IMR-90 (cell line): Measurements from ENCODE around the gene ZNF827.

Experiments
- BHLHE40 ChIP-seq: fragments of 150-350 bp; IDR thresholded peaks from 2 replicates; pipeline ENCODE4 v1.6.1; 2016; ENCODE audit warnings: mild to moderate bottlenecking, low read depth, low read length
- CEBPB ChIP-seq: IDR thresholded peaks from 2 replicates; pipeline ENCODE4 v1.6.1; 2012; ENCODE audit warnings: low read depth, low read length, improper control_type of control experiment
- CHD1 ChIP-seq: IDR thresholded peaks from 2 replicates; pipeline ENCODE4 v1.6.1; 2012; ENCODE audit warnings: low read depth, low read length, improper control_type of control experiment
- CTCF ChIP-seq: conservative IDR thresholded peaks from 2 replicates; pipeline ENCODE4 v1.5.1; 2012; ENCODE audit warnings: mild to moderate bottlenecking, low read depth, low read length, improper control_type of control experiment
- ELK1 ChIP-seq: fragments of 150-350 bp; IDR thresholded peaks from 2 replicates; pipeline ENCODE4 v1.6.1; 2016; ENCODE audit warnings: low read depth, mild to moderate bottlenecking, low read length, moderate library complexity, borderline replicate concordance
- FOS ChIP-seq: fragments of 150-350 bp; IDR thresholded peaks from 2 replicates; pipeline ENCODE4 v1.6.1; 2016; ENCODE audit warnings: low read depth, low read length
- MAZ ChIP-seq: IDR thresholded peaks from 2 replicates; pipeline ENCODE4 v1.6.1; 2012; ENCODE audit warnings: low read depth, mild to moderate bottlenecking, low read length, improper control_type of control experiment, moderate library complexity, borderline replicate concordance
- MXI1 ChIP-seq: IDR thresholded peaks from 2 replicates; pipeline ENCODE4 v1.6.1; 2012; ENCODE audit warnings: low read depth, mild to moderate bottlenecking, low read length, moderate library complexity, borderline replicate concordance
- NFE2L2 ChIP-seq: fragments of 150-350 bp; IDR thresholded peaks from 2 replicates; pipeline ENCODE4 v1.6.1; 2016; ENCODE audit warnings: low read depth, mild to moderate bottlenecking, low read length
- POLR2A ChIP-seq: IDR thresholded peaks from 2 replicates; pipeline ENCODE4 v1.6.1; 2012; ENCODE audit warnings: mild to moderate bottlenecking, low read depth, low read length
- RAD21 ChIP-seq: IDR thresholded peaks from 2 replicates; pipeline ENCODE4 v1.6.1; 2012; ENCODE audit warnings: low read length, improper control_type of control experiment
- RFX5 ChIP-seq: IDR thresholded peaks from 2 replicates; pipeline ENCODE4 v1.8.0; 2012; ENCODE audit warnings: low read depth, mild to moderate bottlenecking, low read length, moderate library complexity
- SMC3 ChIP-seq: fragments of 150-350 bp; IDR thresholded peaks from 2 replicates; pipeline ENCODE4 v1.6.1; 2016; ENCODE audit warnings: low read depth, mild to moderate bottlenecking, antibody characterized with exemption, low read length, moderate library complexity
- USF2 ChIP-seq: fragments of 150-350 bp; IDR thresholded peaks from 2 replicates; pipeline ENCODE4 v1.6.1; 2017; ENCODE audit warnings: mild to moderate bottlenecking, antibody characterized with exemption, low read length, low read depth

GRCh38 chr4:145785391-145786008, 153.1 kb downstream of the ZNF827 start:
- TF ChIP-seq CTCF (no peak), RFX5 (no peak), NFE2L2 (no peak), POLR2A (no peak), SMC3 (no peak), USF2 (no peak), MAZ (no peak), CEBPB (no peak), FOS (no peak), ELK1 (no peak), BHLHE40 (no peak), RAD21 (no peak), CHD1 (no peak), MXI1 (no peak)
